Measurements from ENCODE around the gene RNPEPL1.
A peak's percentile ranks its signal among the peaks of the same experiment; 100 is the strongest.

RNPEPL1 gene

DNA sequence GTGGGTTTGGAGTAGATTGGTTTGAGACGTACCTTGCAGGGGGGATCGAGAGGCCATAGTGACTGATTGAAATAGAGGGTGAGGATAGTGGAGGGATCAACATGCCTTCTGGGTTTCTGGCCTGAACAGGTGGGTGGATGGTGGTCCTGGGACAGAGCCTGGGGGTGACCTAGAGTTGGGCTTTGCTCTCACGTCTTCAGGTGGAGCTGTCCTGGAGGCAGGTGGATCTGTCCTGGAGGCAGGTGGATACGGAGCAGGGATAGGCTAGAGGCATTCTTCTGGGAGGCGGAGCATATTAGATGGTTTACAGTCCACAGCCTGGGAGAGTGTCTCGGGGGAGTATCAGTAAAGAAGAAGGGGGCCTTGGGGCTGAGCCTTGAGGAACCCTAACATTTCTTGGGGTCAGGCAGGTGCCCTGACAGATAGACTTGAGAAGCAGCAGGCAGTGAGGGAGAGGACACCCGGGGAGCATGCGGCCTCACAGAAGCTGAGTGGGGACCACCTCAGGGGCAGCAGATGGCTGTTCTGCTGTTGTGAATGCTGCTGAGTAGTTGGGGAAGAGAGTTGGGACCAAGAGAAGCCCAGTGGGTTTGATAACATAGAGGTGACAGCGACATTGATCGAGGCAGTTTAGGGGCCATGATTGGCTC lies 19.8 kb downstream of the RNPEPL1 start:
- Histone ChIP-seq H3F3A (ENCODE audit: insufficient read depth, low read length) (peaks cover 33% of the 10 kb centered on the region), H3K27me3 (replicated peaks; ENCODE audit: insufficient read depth, low read length) (no peaks in the 10 kb centered on the region), H4K20me1 (ENCODE audit: insufficient read depth, low read length) (no peaks in the 10 kb centered on the region), H3K9me3 (replicated peaks; ENCODE audit: insufficient read depth, low read length) (no peaks in the 10 kb centered on the region), H3K9ac (ENCODE audit: low read length) (peak overlapping the region; percentile 98; the same call in 1 of the 2 replicates), H2AFZ (ENCODE audit: low read length) (no peak overlapping the region), H3K9me2 (replicated peaks; ENCODE audit: insufficient read depth, low read length) (no peaks in the 10 kb centered on the region), H3K36me3 (replicated peaks; ENCODE audit: insufficient read depth, low read length) (no peaks in the 10 kb centered on the region; the same call in 1 of the 2 replicates), H3K4me1 (ENCODE audit: low read length) (peaks cover 25% of the 10 kb centered on the region), H3K4me3 (ENCODE audit: low read length) (peak overlapping the region; percentile 89), H3K79me2 (ENCODE audit: low read length) (peaks cover 80% of the 10 kb centered on the region), H3K4me2 (ENCODE audit: low read depth, low read length) (peak overlapping the region; percentile 91), H3K27ac (ENCODE audit: low read length) (no peak overlapping the region)
- DNase-seq: no peak
- TF ChIP-seq EZH2 (optimal IDR thresholded peaks at IDR 0.05; ENCODE audit: low read depth, low read length) (no peak), EZH2phosphoT487 (IDR thresholded peaks at IDR 0.05; ENCODE audit: low read length) (no peak), CTCF (IDR thresholded peaks at IDR 0.05; ENCODE audit: low read length) (no peak)

- Histone ChIP-seq H3F3A (ENCODE audit: insufficient read depth, low read length) (peaks cover 32% of the 10 kb centered on the region), H3K79me2 (ENCODE audit: low read length) (peaks cover 80% of the 10 kb centered on the region), H3K9ac (ENCODE audit: low read length) (no peak overlapping the region), H3K4me1 (ENCODE audit: low read length) (peaks cover 21% of the 10 kb centered on the region), H2AFZ (ENCODE audit: low read length) (no peak overlapping the region), H3K9me3 (replicated peaks; ENCODE audit: insufficient read depth, low read length) (no peaks in the 10 kb centered on the region), H3K36me3 (replicated peaks; ENCODE audit: insufficient read depth, low read length) (no peaks in the 10 kb centered on the region; the same call in 1 of the 2 replicates), H3K27ac (ENCODE audit: low read length) (no peak overlapping the region), H4K20me1 (ENCODE audit: insufficient read depth, low read length) (no peaks in the 10 kb centered on the region), H3K4me2 (ENCODE audit: low read depth, low read length) (peak overlapping the region; percentile 91; the same call in 1 of the 2 replicates), H3K4me3 (ENCODE audit: low read length) (no peak overlapping the region), H3K9me2 (replicated peaks; ENCODE audit: insufficient read depth, low read length) (no peaks in the 10 kb centered on the region), H3K27me3 (replicated peaks; ENCODE audit: insufficient read depth, low read length) (no peaks in the 10 kb centered on the region)
- no peak for TF ChIP-seq EZH2phosphoT487 (IDR thresholded peaks at IDR 0.05; ENCODE audit: low read length)
- no peak for TF ChIP-seq CTCF (IDR thresholded peaks at IDR 0.05; ENCODE audit: low read length)
- TF ChIP-seq EZH2 (optimal IDR thresholded peaks at IDR 0.05; ENCODE audit: low read depth, low read length): no peak
- no peak for DNase-seq
These were observed 20.4 kb downstream of the RNPEPL1 start for GRCh38 chr2:240588669-240589068.

GRCh38 chr2:240589375-240589774 lies 21.1 kb downstream of the RNPEPL1 start:
- H3K9ac ChIP-seq (ENCODE audit: low read length): no peak overlapping the region
- peaks cover 14% of the 10 kb centered on the region for H3K4me1 ChIP-seq (ENCODE audit: low read length)
- peaks cover 81% of the 10 kb centered on the region for H3K79me2 ChIP-seq (ENCODE audit: low read length)
- no peak overlapping the region for H3K4me2 ChIP-seq (ENCODE audit: low read depth, low read length)
- peaks cover 25% of the 10 kb centered on the region for H3F3A ChIP-seq (ENCODE audit: insufficient read depth, low read length)
- H3K4me3 ChIP-seq (ENCODE audit: low read length): no peak overlapping the region
- no peak for DNase-seq
- no peaks in the 10 kb centered on the region for H3K27me3 ChIP-seq (replicated peaks; ENCODE audit: insufficient read depth, low read length)
- H3K9me2 ChIP-seq (replicated peaks; ENCODE audit: insufficient read depth, low read length): no peaks in the 10 kb centered on the region
- no peaks in the 10 kb centered on the region for H4K20me1 ChIP-seq (ENCODE audit: insufficient read depth, low read length)
- no peaks in the 10 kb centered on the region for H3K9me3 ChIP-seq (replicated peaks; ENCODE audit: insufficient read depth, low read length)
- H2AFZ ChIP-seq (ENCODE audit: low read length): no peak overlapping the region
- H3K27ac ChIP-seq (ENCODE audit: low read length): no peak overlapping the region
- TF ChIP-seq EZH2 (optimal IDR thresholded peaks at IDR 0.05; ENCODE audit: low read depth, low read length) (no peak), CTCF (IDR thresholded peaks at IDR 0.05; ENCODE audit: low read length) (no peak), EZH2phosphoT487 (IDR thresholded peaks at IDR 0.05; ENCODE audit: low read length) (no peak)
- no peaks in the 10 kb centered on the region; the same call in 1 of the 2 replicates for H3K36me3 ChIP-seq (replicated peaks; ENCODE audit: insufficient read depth, low read length)

All from MM.1S (cell line).